Hepatocyte (in vitro differentiated cells): Measurements from ENCODE around the gene TAAR6. TPM values are rescaled to one million over a fixed set of nuclear protein-coding genes. Genes with fewer than 3 reads are reported as not detected.

Source experiments
- DNase-seq: peaks from one replicate; pipeline ENCODE4 v3.0.0-alpha.2; 2016; ENCODE audit warnings: low spot score
- H2AFZ ChIP-seq: fragments of 200-600 bp; sonication (generic); 2 replicates; pipeline ENCODE4 v1.6.0; 2016; ENCODE audit warnings: antibody characterized with exemption, mild to moderate bottlenecking
- H3K27ac ChIP-seq: fragments of 200-600 bp; sonication (generic); 2 replicates; pipeline ENCODE4 v1.5.1; 2016; ENCODE audit warnings: mild to moderate bottlenecking
- H3K27me3 ChIP-seq: fragments of 200-600 bp; sonication (generic); 2 replicates; pipeline ENCODE4 v1.6.1; 2016
- H3K36me3 ChIP-seq: fragments of 200-600 bp; sonication (generic); replicated peaks from 2 replicates; pipeline ENCODE4 v1.5.1; 2016; ENCODE audit warnings: low read depth; ENCODE audit not compliant: insufficient read depth
- H3K4me1 ChIP-seq: fragments of 200-600 bp; sonication (generic); 2 replicates; pipeline ENCODE4 v1.5.1; 2016; ENCODE audit warnings: mild to moderate bottlenecking, moderate library complexity; ENCODE audit not compliant: insufficient read depth
- H3K4me2 ChIP-seq: fragments of 200-600 bp; sonication (generic); 2 replicates; pipeline ENCODE4 v1.6.0; 2016
- H3K4me3 ChIP-seq: fragments of 200-600 bp; sonication (generic); 2 replicates; pipeline ENCODE4 v1.5.1; 2016; ENCODE audit warnings: mild to moderate bottlenecking
- H3K79me2 ChIP-seq: fragments of 200-600 bp; sonication (generic); 2 replicates; pipeline ENCODE4 v1.6.0; 2017; ENCODE audit warnings: mild to moderate bottlenecking
- H3K9me2 ChIP-seq: fragments of 200-600 bp; sonication (generic); replicated peaks from 2 replicates; pipeline ENCODE4 v1.6.0; 2017; ENCODE audit warnings: mild to moderate bottlenecking; ENCODE audit not compliant: insufficient read depth
- H3K9me3 ChIP-seq: fragments of 200-600 bp; sonication (generic); 2 replicates; pipeline ENCODE4 v1.5.1; 2016; ENCODE audit warnings: low read depth, mild to moderate bottlenecking
- H4K20me1 ChIP-seq: fragments of 200-600 bp; sonication (generic); 2 replicates; pipeline ENCODE4 v1.6.0; 2016; ENCODE audit warnings: mild to moderate bottlenecking; ENCODE audit not compliant: insufficient read depth, poor library complexity, severe bottlenecking
- EZH2 ChIP-seq: fragments of 200-600 bp; sonication (generic); IDR thresholded peaks from 2 replicates; pipeline ENCODE4 v1.6.1; 2016; ENCODE audit warnings: antibody characterized with exemption, mild to moderate bottlenecking, borderline replicate concordance
- EZH2phosphoT487 ChIP-seq: fragments of 200-600 bp; sonication (generic); IDR thresholded peaks from one replicate; pipeline ENCODE4 v1.6.1; 2018; ENCODE audit warnings: antibody characterized with exemption, mild to moderate bottlenecking, low read depth, moderate library complexity; ENCODE audit not compliant: unreplicated experiment, severe bottlenecking
- WGBS: methylation state at CpG from one replicate; pipeline ENCODE4 v1.1.6; 2016; ENCODE audit warnings: low lambda C conversion rate; ENCODE audit errors: missing lambda C conversion rate; 5-methylcytosine and 5-hydroxymethylcytosine counted together
- polyA plus RNA-seq: library from polyadenylated mRNA; unstranded; fragments of >200 nt; fragmentation: Nextera tagmentation; extraction: Ambion mirVana; gene quantifications from 2 replicates; pipeline ENCODE4 v1.2.1, GENCODE V29; 2016
- total RNA-seq: library from RNA; depleted of rRNA; stranded (reverse); fragments of >200 nt; gene quantifications from 2 replicates; pipeline ENCODE4 v1.2.3, GENCODE V29; 2014
- TF ChIP-seq, protein P1 (sequence below): fragments of 200-600 bp; sonication (generic); IDR thresholded peaks from 2 replicates; pipeline ENCODE4 v1.5.1; 2016; ENCODE audit warnings: antibody characterized with exemption, mild to moderate bottlenecking; ENCODE audit not compliant: poor library complexity

TAAR6 gene
- total and polyA plus RNA-seq, 2 experiments from 2014 or later: not detected

DNA sequence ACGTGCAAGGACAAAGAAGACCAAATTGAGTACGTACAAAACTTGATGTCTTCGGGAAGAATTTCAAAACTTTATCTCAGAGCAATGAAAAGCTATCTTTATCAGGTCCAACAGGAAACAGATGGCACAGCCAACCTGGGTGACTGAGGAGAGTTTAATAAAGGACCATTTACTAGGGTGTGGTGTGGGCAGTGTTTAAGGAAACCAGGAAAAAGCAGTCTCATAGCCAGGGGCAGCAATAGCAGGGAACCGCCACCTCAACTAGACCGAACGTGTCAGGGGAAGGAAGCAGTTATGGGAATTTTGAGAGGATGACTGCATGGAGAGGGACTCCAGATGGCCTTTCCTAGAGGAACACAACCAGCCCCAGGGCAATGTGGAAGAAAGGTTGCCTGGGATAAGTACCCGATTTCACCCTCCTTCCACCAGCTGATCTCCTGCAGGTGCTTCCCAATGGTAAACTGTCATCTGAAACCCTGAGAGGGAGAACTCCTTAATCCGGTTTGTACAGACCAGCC lies 34.6 kb downstream of the TAAR6 start:
- no peak for DNase-seq
- Histone ChIP-seq H3K27me3 (no peaks in the 10 kb centered on the region), H3K27ac (no peak overlapping the region), H4K20me1 (no peaks in the 10 kb centered on the region), H3K4me2 (no peak overlapping the region), H3K36me3 (no peaks in the 10 kb centered on the region), H3K9me2 (no peaks in the 10 kb centered on the region), H2AFZ (no peak overlapping the region), H3K4me3 (no peak overlapping the region), H3K4me1 (no peaks in the 10 kb centered on the region), H3K9me3 (no peaks in the 10 kb centered on the region), H3K79me2 (no peaks in the 10 kb centered on the region)
- TF ChIP-seq EZH2: no peak
- TF ChIP-seq, protein P1, sequence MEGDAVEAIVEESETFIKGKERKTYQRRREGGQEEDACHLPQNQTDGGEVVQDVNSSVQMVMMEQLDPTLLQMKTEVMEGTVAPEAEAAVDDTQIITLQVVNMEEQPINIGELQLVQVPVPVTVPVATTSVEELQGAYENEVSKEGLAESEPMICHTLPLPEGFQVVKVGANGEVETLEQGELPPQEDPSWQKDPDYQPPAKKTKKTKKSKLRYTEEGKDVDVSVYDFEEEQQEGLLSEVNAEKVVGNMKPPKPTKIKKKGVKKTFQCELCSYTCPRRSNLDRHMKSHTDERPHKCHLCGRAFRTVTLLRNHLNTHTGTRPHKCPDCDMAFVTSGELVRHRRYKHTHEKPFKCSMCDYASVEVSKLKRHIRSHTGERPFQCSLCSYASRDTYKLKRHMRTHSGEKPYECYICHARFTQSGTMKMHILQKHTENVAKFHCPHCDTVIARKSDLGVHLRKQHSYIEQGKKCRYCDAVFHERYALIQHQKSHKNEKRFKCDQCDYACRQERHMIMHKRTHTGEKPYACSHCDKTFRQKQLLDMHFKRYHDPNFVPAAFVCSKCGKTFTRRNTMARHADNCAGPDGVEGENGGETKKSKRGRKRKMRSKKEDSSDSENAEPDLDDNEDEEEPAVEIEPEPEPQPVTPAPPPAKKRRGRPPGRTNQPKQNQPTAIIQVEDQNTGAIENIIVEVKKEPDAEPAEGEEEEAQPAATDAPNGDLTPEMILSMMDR: no peak
- no peak for TF ChIP-seq EZH2phosphoT487
- WGBS: 93% methylated on average over 8 of the region's 8 CpGs

- H2AFZ ChIP-seq: no peak overlapping the region
- no peaks in the 10 kb centered on the region for H3K9me3 ChIP-seq
- no peaks in the 10 kb centered on the region for H3K79me2 ChIP-seq
- H3K36me3 ChIP-seq: no peaks in the 10 kb centered on the region
- H3K4me1 ChIP-seq: peaks cover 7% of the 10 kb centered on the region
- no peaks in the 10 kb centered on the region for H3K9me2 ChIP-seq
- TF ChIP-seq EZH2phosphoT487 (no peak), EZH2 (no peak)
- TF ChIP-seq, protein P1: no peak
- no peaks in the 10 kb centered on the region for H3K27me3 ChIP-seq
- H3K4me3 ChIP-seq: no peak overlapping the region
- H3K27ac ChIP-seq: peak overlapping the region; percentile 58
- peak overlapping the region; percentile 15 for H3K4me2 ChIP-seq
- WGBS: 71% methylated on average over 5 of the region's 5 CpGs
- H4K20me1 ChIP-seq: no peaks in the 10 kb centered on the region
- DNase-seq: no peak
These were observed 37.6 kb downstream of the TAAR6 start for GRCh38 chr6:132607544-132608233.

GRCh38 chr6:132611616-132612015 lies 41.5 kb downstream of the TAAR6 start:
- WGBS: 94% methylated on average over 2 of the region's 2 CpGs
- H3K27ac ChIP-seq: peak overlapping the region; percentile 70
- TF ChIP-seq EZH2phosphoT487 (no peak), EZH2 (no peak)
- TF ChIP-seq, protein P1: no peak
- no peaks in the 10 kb centered on the region for H4K20me1 ChIP-seq
- H3K4me3 ChIP-seq: no peak overlapping the region
- no peaks in the 10 kb centered on the region for H3K36me3 ChIP-seq
- DNase-seq: no peak
- no peaks in the 10 kb centered on the region for H3K9me2 ChIP-seq
- no peaks in the 10 kb centered on the region for H3K9me3 ChIP-seq
- H3K79me2 ChIP-seq: no peaks in the 10 kb centered on the region
- H3K4me2 ChIP-seq: no peak overlapping the region
- H3K27me3 ChIP-seq: no peaks in the 10 kb centered on the region
- peaks cover 16% of the 10 kb centered on the region for H3K4me1 ChIP-seq
- no peak overlapping the region for H2AFZ ChIP-seq
